Purkinje cell (primary cell): ENCODE data around the gene ARSB. TPM values are rescaled to one million over a fixed set of nuclear protein-coding genes. Genes with fewer than 3 reads are reported as not detected.

Source experiments
- polyA plus RNA-seq: library from polyadenylated mRNA; unstranded; fragments of >200 nt; fragmentation: Nextera tagmentation; gene quantifications from 2 replicates; pipeline ENCODE4 v1.2.1, GENCODE V29; 2014

ARSB gene
- 7.3 and 8.7 TPM in 2 replicates for polyA plus RNA-seq

GRCh38 chr5:78985116-78985724 is at the start of gene ARSB:
TSS of gene ARSB (minus strand) at chr5:78985310. CDS start at chr5:78985248, 62 bp downstream.

Other genes starting within 250 kb of the ARSB start
- gene DMGDH, start 84.4 kb upstream of the ARSB start, polyA plus RNA-seq: 0.10 and 0.48 TPM in 2 replicates
- gene BHMT2, start 84.5 kb upstream of the ARSB start, polyA plus RNA-seq: not detected in 2 replicates
- gene BHMT, start 126.5 kb upstream of the ARSB start, polyA plus RNA-seq: 1.4 TPM in 1 of 2 replicates, not detected in the other